NB4 (cell line): ENCODE results near the gene C11orf86.
"Not testable (repeated sequence)": the region's sequence is repeated elsewhere in the genome, so short reads cannot be mapped to it uniquely, and the experiment has no call there.

ENCODE experiments used
- CTCF ChIP-seq: IDR thresholded peaks from one replicate; pipeline ENCODE4 v1.5.1; 2012; ENCODE audit warnings: low read depth, low read length
- POLR2A ChIP-seq: IDR thresholded peaks from 2 replicates; pipeline ENCODE4 v1.6.1; 2011; ENCODE audit warnings: mild to moderate bottlenecking; ENCODE audit not compliant: insufficient read length; ENCODE audit errors: extremely low read depth
- TF ChIP-seq, protein P1 (sequence below): IDR thresholded peaks from 2 replicates; pipeline ENCODE4 v1.6.1; 2011; ENCODE audit warnings: low read depth, low read length

- not testable (repeated sequence) for TF ChIP-seq CTCF, POLR2A
- TF ChIP-seq, protein P1, sequence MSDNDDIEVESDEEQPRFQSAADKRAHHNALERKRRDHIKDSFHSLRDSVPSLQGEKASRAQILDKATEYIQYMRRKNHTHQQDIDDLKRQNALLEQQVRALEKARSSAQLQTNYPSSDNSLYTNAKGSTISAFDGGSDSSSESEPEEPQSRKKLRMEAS: not testable (repeated sequence)
Measured at GRCh38 chr11:66961691-66962213, 13.4 kb upstream of the C11orf86 start.
